Hepatocyte (in vitro differentiated cells): ENCODE data around the gene PRKAG2. TPM values are rescaled to one million over a fixed set of nuclear protein-coding genes. Genes with fewer than 3 reads are reported as not detected.

Experiments used
- DNase-seq: peaks from one replicate; pipeline ENCODE4 v3.0.0-alpha.2; 2016; ENCODE audit warnings: low spot score
- H2AFZ ChIP-seq: fragments of 200-600 bp; sonication (generic); 2 replicates; pipeline ENCODE4 v1.6.0; 2016; ENCODE audit warnings: antibody characterized with exemption, mild to moderate bottlenecking
- H3K27ac ChIP-seq: fragments of 200-600 bp; sonication (generic); 2 replicates; pipeline ENCODE4 v1.5.1; 2016; ENCODE audit warnings: mild to moderate bottlenecking
- H3K27me3 ChIP-seq: fragments of 200-600 bp; sonication (generic); 2 replicates; pipeline ENCODE4 v1.6.1; 2016
- H3K36me3 ChIP-seq: fragments of 200-600 bp; sonication (generic); replicated peaks from 2 replicates; pipeline ENCODE4 v1.5.1; 2016; ENCODE audit warnings: low read depth; ENCODE audit not compliant: insufficient read depth
- H3K4me1 ChIP-seq: fragments of 200-600 bp; sonication (generic); 2 replicates; pipeline ENCODE4 v1.5.1; 2016; ENCODE audit warnings: mild to moderate bottlenecking, moderate library complexity; ENCODE audit not compliant: insufficient read depth
- H3K4me2 ChIP-seq: fragments of 200-600 bp; sonication (generic); 2 replicates; pipeline ENCODE4 v1.6.0; 2016
- H3K4me3 ChIP-seq: fragments of 200-600 bp; sonication (generic); 2 replicates; pipeline ENCODE4 v1.5.1; 2016; ENCODE audit warnings: mild to moderate bottlenecking
- H3K79me2 ChIP-seq: fragments of 200-600 bp; sonication (generic); 2 replicates; pipeline ENCODE4 v1.6.0; 2017; ENCODE audit warnings: mild to moderate bottlenecking
- H3K9me2 ChIP-seq: fragments of 200-600 bp; sonication (generic); replicated peaks from 2 replicates; pipeline ENCODE4 v1.6.0; 2017; ENCODE audit warnings: mild to moderate bottlenecking; ENCODE audit not compliant: insufficient read depth
- H3K9me3 ChIP-seq: fragments of 200-600 bp; sonication (generic); 2 replicates; pipeline ENCODE4 v1.5.1; 2016; ENCODE audit warnings: low read depth, mild to moderate bottlenecking
- H4K20me1 ChIP-seq: fragments of 200-600 bp; sonication (generic); 2 replicates; pipeline ENCODE4 v1.6.0; 2016; ENCODE audit warnings: mild to moderate bottlenecking; ENCODE audit not compliant: insufficient read depth, poor library complexity, severe bottlenecking
- CTCF ChIP-seq: fragments of 200-600 bp; sonication (generic); IDR thresholded peaks from 2 replicates; pipeline ENCODE4 v1.5.1; 2016; ENCODE audit warnings: antibody characterized with exemption, mild to moderate bottlenecking; ENCODE audit not compliant: poor library complexity
- EZH2 ChIP-seq: fragments of 200-600 bp; sonication (generic); IDR thresholded peaks from 2 replicates; pipeline ENCODE4 v1.6.1; 2016; ENCODE audit warnings: antibody characterized with exemption, mild to moderate bottlenecking, borderline replicate concordance
- EZH2phosphoT487 ChIP-seq: fragments of 200-600 bp; sonication (generic); IDR thresholded peaks from one replicate; pipeline ENCODE4 v1.6.1; 2018; ENCODE audit warnings: antibody characterized with exemption, mild to moderate bottlenecking, low read depth, moderate library complexity; ENCODE audit not compliant: unreplicated experiment, severe bottlenecking
- WGBS: methylation state at CpG from one replicate; pipeline ENCODE4 v1.1.6; 2016; ENCODE audit warnings: low lambda C conversion rate; ENCODE audit errors: missing lambda C conversion rate; 5-methylcytosine and 5-hydroxymethylcytosine counted together
- polyA plus RNA-seq: library from polyadenylated mRNA; unstranded; fragments of >200 nt; fragmentation: Nextera tagmentation; extraction: Ambion mirVana; gene quantifications from 2 replicates; pipeline ENCODE4 v1.2.1, GENCODE V29; 2016
- total RNA-seq: library from RNA; depleted of rRNA; stranded (reverse); fragments of >200 nt; gene quantifications from 2 replicates; pipeline ENCODE4 v1.2.3, GENCODE V29; 2014

Gene PRKAG2
- total and polyA plus RNA-seq, 2 experiments from 2014 or later: 17.8 to 23.4 TPM

- H4K20me1 ChIP-seq: no peaks in the 10 kb centered on the region
- no peaks in the 10 kb centered on the region for H3K79me2 ChIP-seq
- H3K4me1 ChIP-seq: no peaks in the 10 kb centered on the region
- TF ChIP-seq EZH2: no peak
- TF ChIP-seq EZH2phosphoT487: no peak
- no peak for TF ChIP-seq CTCF
- no peak overlapping the region for H3K4me3 ChIP-seq
- H3K4me2 ChIP-seq: no peak overlapping the region
- H3K9me2 ChIP-seq: no peaks in the 10 kb centered on the region
- H3K36me3 ChIP-seq: no peaks in the 10 kb centered on the region
- no peak overlapping the region for H3K27ac ChIP-seq
- DNase-seq: no peak
- H3K27me3 ChIP-seq: no peaks in the 10 kb centered on the region
- H2AFZ ChIP-seq: no peak overlapping the region
- WGBS: 77% methylated on average over 6 of the region's 6 CpGs
- no peaks in the 10 kb centered on the region for H3K9me3 ChIP-seq
Observed at GRCh38 chr7:151558575-151558974, 318.3 kb downstream of the PRKAG2 start.

GRCh38 chr7:151556592-151556991 lies 320.3 kb downstream of the PRKAG2 start:
- Histone ChIP-seq H3K27ac (no peak overlapping the region), H3K36me3 (no peaks in the 10 kb centered on the region), H3K4me3 (no peak overlapping the region), H4K20me1 (no peaks in the 10 kb centered on the region), H3K27me3 (no peaks in the 10 kb centered on the region), H3K4me2 (no peak overlapping the region), H3K4me1 (no peaks in the 10 kb centered on the region), H3K79me2 (no peaks in the 10 kb centered on the region), H2AFZ (no peak overlapping the region), H3K9me2 (no peaks in the 10 kb centered on the region), H3K9me3 (no peaks in the 10 kb centered on the region)
- WGBS: 98% methylated on average over 12 of the region's 12 CpGs
- TF ChIP-seq EZH2phosphoT487: no peak
- TF ChIP-seq CTCF: no peak
- TF ChIP-seq EZH2: no peak
- no peak for DNase-seq

GRCh38 chr7:151553356-151553755 lies 323.6 kb downstream of the PRKAG2 start:
- H3K9me2 ChIP-seq: no peaks in the 10 kb centered on the region
- no peak overlapping the region for H3K4me2 ChIP-seq
- H3K27me3 ChIP-seq: no peaks in the 10 kb centered on the region
- H2AFZ ChIP-seq: no peak overlapping the region
- DNase-seq: no peak
- H3K4me1 ChIP-seq: peaks cover 3% of the 10 kb centered on the region
- H3K36me3 ChIP-seq: no peaks in the 10 kb centered on the region
- H3K9me3 ChIP-seq: no peaks in the 10 kb centered on the region
- H3K27ac ChIP-seq: no peak overlapping the region
- no peak for TF ChIP-seq EZH2phosphoT487
- TF ChIP-seq CTCF: no peak
- TF ChIP-seq EZH2: no peak
- H4K20me1 ChIP-seq: no peaks in the 10 kb centered on the region
- H3K79me2 ChIP-seq: no peaks in the 10 kb centered on the region
- 86% methylated on average over 15 of the region's 15 CpGs for WGBS
- no peak overlapping the region for H3K4me3 ChIP-seq
